ENCODE measurements around the gene DNAJC1.

GRCh38 chr10:21807180-21807579 is 196.3 kb downstream of the DNAJC1 start:
- TF ChIP-seq CTCF (IDR thresholded peaks at IDR 0.05): no peak
- TF ChIP-seq ZFX (IDR thresholded peaks at IDR 0.05; ENCODE audit: borderline replicate concordance): no peak

Measured in 22Rv1 (cell line).